ENCODE results near the gene JUP.

- TF ChIP-seq CTCF (IDR thresholded peaks at IDR 0.05; ENCODE audit: low read length) (no peak), EZH2 (optimal IDR thresholded peaks at IDR 0.05; ENCODE audit: low read depth, low read length) (no peak), EZH2phosphoT487 (IDR thresholded peaks at IDR 0.05; ENCODE audit: low read length) (no peak)
Measured at GRCh38 chr17:41734949-41735313, 51.6 kb downstream of the JUP start.
